ENCODE data around the gene NDUFS6. TPM values are rescaled to one million over a fixed set of nuclear protein-coding genes. Genes with fewer than 3 reads are reported as not detected.

Gene NDUFS6
- total RNA-seq, 2 experiments from 2014 or later, result 18.8 to 37.1 TPM

Other genes starting within 250 kb of the NDUFS6 start
- 10 to 100 TPM; 51.4 to 64.9 TPM for gene MRPL36, start 1.6 kb upstream of the NDUFS6 start, total RNA-seq
- not detected for gene IRX4, start 81.5 kb downstream of the NDUFS6 start, total RNA-seq